A673 (cell line): ENCODE measurements around the gene GAK. TPM values are rescaled to one million over a fixed set of nuclear protein-coding genes. Genes with fewer than 3 reads are reported as not detected.

Experiments
- BruUV-seq: library from RNA; stranded (reverse); fragments of 400-500 nt; replicated peaks from 2 replicates; lab custom pipeline; 2021; lab: Mats Ljungman, UMichigan
- CTCF ChIA-PET: fragments of 300-600 bp; sonication (Branson Sonifier 250); formaldehyde crosslinking; loops from one replicate; lab custom pipeline; 2022; ENCODE audit warnings: antibody characterized with exemption; lab: Charles Lee
- POLR2A ChIA-PET: fragments of 300-600 bp; sonication (Branson Sonifier 250); formaldehyde crosslinking; loops from one replicate; lab custom pipeline; 2022; ENCODE audit warnings: antibody characterized with exemption; ENCODE audit not compliant: low non-redundant PET; lab: Charles Lee
- DNase-seq: peaks from one replicate; pipeline ENCODE4 v3.0.0-alpha.2; 2015; ENCODE audit warnings: low spot score
- H3K27ac ChIP-seq: fragments of 200-600 bp; sonication (generic); 2 replicates; pipeline ENCODE4 v1.5.1; 2016; ENCODE audit warnings: mixed run types, low read depth, mild to moderate bottlenecking, mixed read lengths, antibody characterized with exemption, low read length; ENCODE audit not compliant: poor library complexity, severe bottlenecking
- H3K27me3 ChIP-seq: fragments of 200-600 bp; sonication (generic); replicated peaks from 2 replicates; pipeline ENCODE4 v1.6.1; 2017; ENCODE audit warnings: mixed run types, low read depth, mild to moderate bottlenecking, mixed read lengths, antibody characterized with exemption, low read length; ENCODE audit not compliant: insufficient read depth, poor library complexity
- H3K36me3 ChIP-seq: fragments of 200-600 bp; sonication (generic); 2 replicates; pipeline ENCODE4 v1.6.1; 2016; ENCODE audit warnings: mixed run types, mild to moderate bottlenecking, mixed read lengths, antibody characterized with exemption, low read length; ENCODE audit not compliant: insufficient read depth, poor library complexity, severe bottlenecking
- H3K4me1 ChIP-seq: fragments of 200-600 bp; sonication (generic); 2 replicates; pipeline ENCODE4 v1.6.1; 2017; ENCODE audit warnings: mixed run types, mild to moderate bottlenecking, mixed read lengths, antibody characterized with exemption, low read length; ENCODE audit not compliant: insufficient read depth, poor library complexity, severe bottlenecking
- H3K4me3 ChIP-seq: fragments of 200-600 bp; sonication (generic); 2 replicates; pipeline ENCODE4 v1.5.1; 2016; ENCODE audit warnings: low read depth, mixed run types, mild to moderate bottlenecking, mixed read lengths, low read length; ENCODE audit not compliant: poor library complexity, severe bottlenecking
- H3K9me3 ChIP-seq: fragments of 200-600 bp; sonication (generic); 2 replicates; pipeline ENCODE4 v1.6.1; 2016; ENCODE audit warnings: mixed run types, low read depth, mild to moderate bottlenecking, mixed read lengths, antibody characterized with exemption, low read length; ENCODE audit not compliant: poor library complexity, severe bottlenecking
- EZH2 ChIP-seq: fragments of 200-600 bp; sonication (generic); IDR thresholded peaks from 2 replicates; pipeline ENCODE4 v1.6.1; 2017; ENCODE audit warnings: borderline replicate concordance, low read depth, mild to moderate bottlenecking, mixed read lengths, antibody characterized with exemption, low read length; ENCODE audit not compliant: poor library complexity, severe bottlenecking
- intact Hi-C: fragments of 100-400 bp; cut with micrococcal nuclease; formaldehyde crosslinking; loops from one replicate; pipeline ENCODE4 v1.10.0; 2022; ENCODE audit not compliant: unreplicated experiment
- total RNA-seq: library from RNA; stranded (reverse); gene quantifications from 2 replicates; pipeline ENCODE4 v1.2.3, GENCODE V29; 2021
- TF ChIP-seq, protein P1 (sequence below): fragments of 300-800, 200-600 bp; sonication (generic); conservative IDR thresholded peaks from 2 replicates; pipeline ENCODE4 v1.5.1; 2017; ENCODE audit warnings: low read depth, mild to moderate bottlenecking, antibody characterized with exemption, low read length, moderate library complexity, mixed read lengths

The GAK gene
- total RNA-seq, 1 experiment from 2014 or later: 96.2 TPM

DNA sequence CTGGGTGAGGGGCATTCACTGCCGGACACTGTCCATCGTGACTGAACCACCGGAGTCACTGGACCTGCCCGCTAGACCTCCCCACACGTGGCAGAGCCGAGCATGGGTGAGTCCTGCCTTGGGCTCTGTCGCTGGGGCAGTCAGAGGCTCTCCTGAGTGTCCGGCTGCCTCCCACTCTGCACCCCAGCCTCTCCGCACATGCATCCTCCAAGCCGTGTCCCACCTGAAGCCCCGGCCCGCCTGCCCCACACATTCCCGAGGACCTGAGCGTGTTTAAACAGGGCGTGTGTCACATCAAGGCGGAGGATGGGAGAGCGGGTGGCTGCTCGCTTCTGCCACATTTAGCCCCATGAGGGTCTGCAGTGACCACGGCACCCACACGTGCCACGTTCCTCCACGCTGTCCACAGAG, 110.9 kb downstream of the GAK start:
- Histone ChIP-seq H3K4me1 (peaks cover 6% of the 10 kb centered on the region), H3K4me3 (no peak overlapping the region), H3K9me3 (no peaks in the 10 kb centered on the region), H3K27ac (no peak overlapping the region), H3K27me3 (peaks cover 15% of the 10 kb centered on the region), H3K36me3 (no peaks in the 10 kb centered on the region)
- POLR2A ChIA-PET: no interaction called here
- CTCF ChIA-PET: no interaction called here
- BruUV-seq: no TSS peak
- no peak for DNase-seq
- TF ChIP-seq EZH2: no peak
- TF ChIP-seq, protein P1, sequence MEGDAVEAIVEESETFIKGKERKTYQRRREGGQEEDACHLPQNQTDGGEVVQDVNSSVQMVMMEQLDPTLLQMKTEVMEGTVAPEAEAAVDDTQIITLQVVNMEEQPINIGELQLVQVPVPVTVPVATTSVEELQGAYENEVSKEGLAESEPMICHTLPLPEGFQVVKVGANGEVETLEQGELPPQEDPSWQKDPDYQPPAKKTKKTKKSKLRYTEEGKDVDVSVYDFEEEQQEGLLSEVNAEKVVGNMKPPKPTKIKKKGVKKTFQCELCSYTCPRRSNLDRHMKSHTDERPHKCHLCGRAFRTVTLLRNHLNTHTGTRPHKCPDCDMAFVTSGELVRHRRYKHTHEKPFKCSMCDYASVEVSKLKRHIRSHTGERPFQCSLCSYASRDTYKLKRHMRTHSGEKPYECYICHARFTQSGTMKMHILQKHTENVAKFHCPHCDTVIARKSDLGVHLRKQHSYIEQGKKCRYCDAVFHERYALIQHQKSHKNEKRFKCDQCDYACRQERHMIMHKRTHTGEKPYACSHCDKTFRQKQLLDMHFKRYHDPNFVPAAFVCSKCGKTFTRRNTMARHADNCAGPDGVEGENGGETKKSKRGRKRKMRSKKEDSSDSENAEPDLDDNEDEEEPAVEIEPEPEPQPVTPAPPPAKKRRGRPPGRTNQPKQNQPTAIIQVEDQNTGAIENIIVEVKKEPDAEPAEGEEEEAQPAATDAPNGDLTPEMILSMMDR: no peak
- intact Hi-C loops: no loop called here

DNA sequence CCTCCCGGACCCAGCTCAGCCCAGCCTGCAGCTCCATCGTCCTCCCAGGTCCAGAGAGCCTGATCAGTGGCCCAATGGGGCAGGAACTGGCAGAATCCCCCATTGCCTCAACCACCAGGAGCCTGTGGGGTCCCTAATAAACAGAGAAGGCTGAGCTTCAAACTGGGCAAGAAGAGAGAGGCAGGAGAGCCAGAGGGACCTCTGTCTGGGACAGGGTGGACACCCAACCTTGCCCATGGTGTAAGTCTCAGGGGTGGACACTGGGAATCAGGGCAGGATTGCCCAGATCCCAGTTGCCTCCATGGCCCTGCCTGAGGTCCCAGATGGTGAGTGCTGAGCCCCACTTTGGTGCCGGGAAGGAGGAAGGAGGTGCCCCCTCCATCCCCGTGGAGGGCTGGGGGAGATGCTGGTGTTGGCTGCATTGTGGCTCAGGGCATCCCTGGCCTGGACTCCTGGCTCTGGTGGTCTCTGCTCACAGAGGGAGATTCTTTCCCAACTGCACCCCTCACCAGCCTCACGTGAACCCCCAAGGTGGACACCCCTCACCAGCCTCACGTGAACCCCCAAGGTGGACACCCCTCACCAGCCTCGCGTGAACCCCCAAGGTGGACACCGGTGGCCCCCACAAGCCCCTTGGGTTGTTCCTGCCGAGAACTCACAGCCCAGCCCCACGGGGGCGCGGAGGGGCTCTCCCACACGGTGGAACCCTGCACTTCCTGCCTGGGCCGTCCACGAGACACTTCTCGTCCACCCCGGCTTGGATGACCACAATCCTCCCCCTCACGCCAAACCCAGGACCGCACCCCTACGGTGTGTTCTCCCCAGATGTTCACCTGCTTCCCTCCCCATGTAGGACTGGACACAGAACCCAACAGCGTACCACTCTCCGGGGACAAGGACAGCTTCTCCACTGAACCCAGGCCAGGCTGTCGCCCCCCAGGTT, 111.6 kb downstream of the GAK start:
- H3K9me3 ChIP-seq: no peaks in the 10 kb centered on the region
- no peak for DNase-seq
- no TSS peak for BruUV-seq
- ChIA-PET CTCF (no interaction called here), POLR2A (no interaction called here)
- H3K4me3 ChIP-seq: no peak overlapping the region
- TF ChIP-seq, protein P1: no peak
- TF ChIP-seq EZH2: no peak
- no peaks in the 10 kb centered on the region for H3K36me3 ChIP-seq
- no peak overlapping the region for H3K27ac ChIP-seq
- peaks cover 14% of the 10 kb centered on the region for H3K27me3 ChIP-seq
- H3K4me1 ChIP-seq: peaks cover 6% of the 10 kb centered on the region
- intact Hi-C loops: no loop called here

DNA sequence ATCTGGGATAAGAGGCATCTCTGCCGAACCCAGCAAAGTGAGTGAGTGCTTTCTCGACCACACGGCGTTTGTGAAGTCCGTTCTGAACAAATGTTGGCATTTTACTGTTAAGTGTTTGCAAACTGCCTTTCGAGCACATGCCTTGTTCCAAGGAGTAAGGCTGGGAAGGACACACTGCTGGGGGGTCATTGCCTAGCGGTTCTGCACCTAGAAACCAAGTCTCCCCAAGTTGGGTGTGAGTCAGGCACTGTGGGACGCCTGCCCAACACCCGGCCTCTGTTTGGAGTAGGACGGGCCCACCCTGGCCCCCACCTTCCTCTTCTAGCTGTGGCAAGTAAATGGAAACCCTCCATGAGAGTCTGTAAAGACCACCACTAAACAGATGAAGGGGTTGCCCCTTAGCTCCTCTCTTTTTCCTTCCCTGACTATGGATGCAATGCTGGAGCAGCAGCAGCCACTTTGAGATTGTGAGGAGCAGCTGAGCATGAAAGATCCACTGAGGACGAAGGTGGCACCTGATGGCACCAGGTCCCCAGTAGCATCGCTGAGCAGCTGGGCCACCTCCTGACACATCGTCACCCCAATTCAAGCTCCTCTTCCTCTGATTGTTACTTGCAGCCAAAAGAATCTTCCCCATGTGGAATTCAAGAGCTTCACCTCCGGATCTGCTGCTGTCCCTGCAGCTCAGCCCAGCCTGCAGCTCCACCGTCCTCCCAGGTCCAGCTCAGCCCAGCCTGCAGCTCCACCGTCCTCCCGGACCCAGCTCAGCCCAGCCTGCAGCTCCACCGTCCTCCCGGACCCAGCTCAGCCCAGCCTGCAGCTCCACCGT, 112.5 kb downstream of the GAK start:
- BruUV-seq: no TSS peak

More for the DNA sequence above, 112.5 kb downstream of the GAK start:
- intact Hi-C loops: no loop called here
- H3K36me3 ChIP-seq: no peaks in the 10 kb centered on the region
- H3K4me1 ChIP-seq: no peaks in the 10 kb centered on the region
- TF ChIP-seq EZH2: no peak
- TF ChIP-seq, protein P1: no peak
- no peak overlapping the region for H3K27ac ChIP-seq
- no peak overlapping the region for H3K4me3 ChIP-seq
- CTCF ChIA-PET: no interaction called here
- no peaks in the 10 kb centered on the region for H3K9me3 ChIP-seq
- DNase-seq: no peak
- POLR2A ChIA-PET: no interaction called here
- peaks cover 5% of the 10 kb centered on the region for H3K27me3 ChIP-seq
